HCT116 (cell line): ENCODE measurements around the gene STK4. TPM values are rescaled to one million over a fixed set of nuclear protein-coding genes. Genes with fewer than 3 reads are reported as not detected.

Experiments
- ATAC-seq: fragments of 200-7000 bp; cut with Tn5 transposase; 2 replicates; pipeline ENCODE4 v1.9.1; 2020; ENCODE audit warnings: mild to moderate bottlenecking, moderate library complexity
- BruUV-seq: library from RNA; stranded (reverse); fragments of 400-500 nt; replicated peaks from 2 replicates; lab custom pipeline; 2021; lab: Mats Ljungman, UMichigan
- CTCF ChIA-PET: fragments of 300-600 bp; sonication (Branson Sonifier 250); formaldehyde crosslinking; loops from one replicate; lab custom pipeline; 2021; ENCODE audit warnings: antibody characterized with exemption; lab: Charles Lee
- POLR2A ChIA-PET: fragments of 300-600, 350-600 bp; sonication (Branson Sonifier 250); formaldehyde crosslinking; loops from one replicate; lab custom pipeline; 2021; ENCODE audit warnings: antibody characterized with exemption; lab: Charles Lee
- RAD21 ChIA-PET, 2 experiments: fragments of 300-600 bp; sonication (Branson Sonifier 250); formaldehyde crosslinking; loops; one replicate each; lab custom pipeline; 2023; ENCODE audit warnings: low total read pairs in 2 of 2; ENCODE audit not compliant: uncharacterized antibody in 2 of 2, unreplicated experiment in 2 of 2, low non-redundant PET in 1 of 2; lab: Charles Lee
- DNase-seq: peaks from one replicate; pipeline ENCODE4 v3.0.0-alpha.2; 2010; ENCODE audit warnings: low read depth, low spot score
- H2AFZ ChIP-seq: fragments of 200-600 bp; shearing (Covaris generic), sonication (generic); 2 replicates; pipeline ENCODE4 v1.6.1; 2017; ENCODE audit warnings: low read depth, mixed run types, mixed read lengths, antibody characterized with exemption, low read length; ENCODE audit not compliant: poor library complexity, severe bottlenecking
- H3K27ac ChIP-seq: 2 replicates; pipeline ENCODE4 v1.5.1; 2012; ENCODE audit warnings: low read depth, low read length
- H3K27me3 ChIP-seq: fragments of 200-600 bp; sonication (generic); 2 replicates; pipeline ENCODE4 v1.6.1; 2016; ENCODE audit warnings: mixed run types, low read length, mixed read lengths; ENCODE audit not compliant: insufficient read depth
- H3K36me3 ChIP-seq, 2 experiments: fragments of 200-500 bp in 1 of 2; fragments of 200-600 bp in 1 of 2; sonication (Bioruptor generic) in 1 of 2; sonication (generic) in 1 of 2; 2 replicates each; pipeline versions ENCODE4 v1.5.1 to v1.6.1; 2014 to 2016; ENCODE audit warnings: low read length in 2 of 2, inconsistent platforms in 1 of 2, mixed read lengths in 1 of 2, mixed run types in 1 of 2; ENCODE audit not compliant: insufficient read depth in 2 of 2, control insufficient read depth in 1 of 2
- H3K4me1 ChIP-seq, 2 experiments: fragments of 200-600 bp in 1 of 2; sonication (generic) in 1 of 2; 2 replicates each; pipeline versions ENCODE4 v1.5.1 to v1.6.1; 2012 to 2017; ENCODE audit warnings: low read length in 2 of 2, inconsistent platforms in 1 of 2, mild to moderate bottlenecking in 1 of 2, mixed read lengths in 1 of 2, mixed run types in 1 of 2, moderate library complexity in 1 of 2; ENCODE audit not compliant: insufficient read depth in 2 of 2, control insufficient read depth in 1 of 2
- H3K4me2 ChIP-seq: fragments of 200-600 bp; sonication (generic); 2 replicates; pipeline ENCODE4 v1.6.1; 2017; ENCODE audit warnings: mixed run types, low read length, mixed read lengths
- H3K4me3 ChIP-seq, 2 experiments: fragments of 200-600 bp in 1 of 2; sonication (generic) in 1 of 2; replicated peaks in 1 of 2; 2 replicates each; pipeline ENCODE4 v1.5.1; 2011 to 2016; ENCODE audit warnings: low read length in 2 of 2, control low read depth in 1 of 2, low read depth in 1 of 2, mild to moderate bottlenecking in 1 of 2, mixed read lengths in 1 of 2, mixed run types in 1 of 2
- H3K79me2 ChIP-seq: fragments of 200-600 bp; sonication (generic); 2 replicates; pipeline ENCODE4 v1.6.1; 2017; ENCODE audit warnings: mild to moderate bottlenecking, mixed run types, low read length, moderate library complexity, mixed read lengths; ENCODE audit not compliant: insufficient read depth
- H3K9ac ChIP-seq: fragments of 200-600 bp; sonication (generic); 2 replicates; pipeline ENCODE4 v1.6.1; 2016; ENCODE audit warnings: low read length, mixed read lengths
- H3K9me2 ChIP-seq: fragments of 200-600 bp; sonication (generic), shearing (Covaris generic); 2 replicates; pipeline ENCODE4 v1.6.1; 2017; ENCODE audit warnings: mixed run types, mild to moderate bottlenecking, moderate library complexity; ENCODE audit not compliant: insufficient read depth
- H3K9me3 ChIP-seq, 2 experiments: fragments of 200-500 bp in 1 of 2; fragments of 200-600 bp in 1 of 2; sonication (Bioruptor generic) in 1 of 2; sonication (generic) in 1 of 2; 2 replicates each; pipeline ENCODE4 v1.6.1; 2014 to 2017; ENCODE audit warnings: low read length in 2 of 2, mixed read lengths in 2 of 2, inconsistent platforms in 1 of 2, low read depth in 1 of 2, mild to moderate bottlenecking in 1 of 2, mixed run types in 1 of 2, moderate library complexity in 1 of 2; ENCODE audit not compliant: control insufficient read depth in 1 of 2, insufficient read depth in 1 of 2
- H4K20me1 ChIP-seq: fragments of 200-600 bp; sonication (generic), shearing (Covaris generic); 2 replicates; pipeline ENCODE4 v1.6.1; 2017; ENCODE audit warnings: mixed run types, mild to moderate bottlenecking, moderate library complexity; ENCODE audit not compliant: insufficient read depth
- ATF3 ChIP-seq: IDR thresholded peaks from 2 replicates; pipeline ENCODE4 v1.6.1; 2012
- CBX3 ChIP-seq: IDR thresholded peaks from 2 replicates; pipeline ENCODE4 v1.6.1; 2012; ENCODE audit warnings: low read depth
- CTCF ChIP-seq, 3 experiments: fragments of 200-600 bp in 1 of 3; sonication (generic) in 1 of 3; IDR thresholded peaks in 2 of 3; conservative IDR thresholded peaks in 1 of 3; 2 replicates each; pipeline ENCODE4 v1.5.1; 2012 to 2017; ENCODE audit warnings: low read depth in 2 of 3, low read length in 2 of 3, antibody characterized with exemption in 1 of 3, borderline replicate concordance in 1 of 3, control low read depth in 1 of 3, mild to moderate bottlenecking in 1 of 3, mixed read lengths in 1 of 3, mixed run types in 1 of 3, moderate library complexity in 1 of 3; ENCODE audit not compliant: insufficient read depth in 1 of 3
- EGR1 ChIP-seq: IDR thresholded peaks from 2 replicates; pipeline ENCODE4 v1.6.1; 2012; ENCODE audit warnings: low read depth
- ELF1 ChIP-seq: IDR thresholded peaks from 2 replicates; pipeline ENCODE4 v1.6.1; 2012; ENCODE audit warnings: low read depth, borderline replicate concordance
- EZH2 ChIP-seq: fragments of 200-600 bp; sonication (generic); IDR thresholded peaks from 2 replicates; pipeline ENCODE4 v1.6.1; 2017; ENCODE audit warnings: antibody characterized with exemption, mixed run types
- FOSL1 ChIP-seq: IDR thresholded peaks from 2 replicates; pipeline ENCODE4 v1.6.1; 2012; ENCODE audit warnings: low read depth
- MAX ChIP-seq: IDR thresholded peaks from 2 replicates; pipeline ENCODE4 v1.6.1; 2012
- POLR2A ChIP-seq: IDR thresholded peaks from 2 replicates; pipeline ENCODE4 v1.7.0; 2011; ENCODE audit warnings: borderline replicate concordance; ENCODE audit not compliant: insufficient read depth, insufficient read length; ENCODE audit errors: extremely low read depth
- POLR2AphosphoS5 ChIP-seq: IDR thresholded peaks from 2 replicates; pipeline ENCODE4 v1.6.1; 2011; ENCODE audit warnings: mild to moderate bottlenecking, low read depth, low read length, moderate library complexity
- RAD21 ChIP-seq: IDR thresholded peaks from 2 replicates; pipeline ENCODE4 v1.6.1; 2012; ENCODE audit warnings: low read depth, mild to moderate bottlenecking
- SIN3A ChIP-seq: IDR thresholded peaks from 2 replicates; pipeline ENCODE4 v1.6.1; 2012; ENCODE audit warnings: low read depth
- SP1 ChIP-seq: IDR thresholded peaks from 2 replicates; pipeline ENCODE4 v1.6.1; 2012; ENCODE audit warnings: low read depth
- SRF ChIP-seq: IDR thresholded peaks from 2 replicates; pipeline ENCODE4 v1.6.1; 2012; ENCODE audit warnings: low read depth
- TCF7L2 ChIP-seq: IDR thresholded peaks from 2 replicates; pipeline ENCODE4 v1.7.0; 2011; ENCODE audit warnings: borderline replicate concordance, inconsistent platforms; ENCODE audit not compliant: insufficient read depth, insufficient read length; ENCODE audit errors: extremely low read depth
- YY1 ChIP-seq: IDR thresholded peaks from 2 replicates; pipeline ENCODE4 v1.6.1; 2011; ENCODE audit warnings: low read length, low read depth, moderate library complexity, mild to moderate bottlenecking; ENCODE audit not compliant: insufficient replicate concordance; ENCODE audit errors: extremely low read depth
- ZBTB33 ChIP-seq: IDR thresholded peaks from 2 replicates; pipeline ENCODE4 v1.6.1; 2011; ENCODE audit warnings: mild to moderate bottlenecking, low read length, moderate library complexity; ENCODE audit not compliant: insufficient replicate concordance; ENCODE audit errors: extremely low read depth
- ZFX ChIP-seq: fragments of 450-650 bp; IDR thresholded peaks from 2 replicates; pipeline ENCODE4 v1.6.1; 2017
- intact Hi-C: fragments of 100-400 bp; cut with micrococcal nuclease; formaldehyde crosslinking; loops from 2 replicates; pipeline ENCODE4 v1.10.0; 2022
- total RNA-seq: library from RNA; stranded (reverse); gene quantifications from one replicate; pipeline ENCODE4 v1.2.1, GENCODE V29; 2021; ENCODE audit not compliant: unreplicated experiment
- TF ChIP-seq, protein P1 (sequence below): IDR thresholded peaks from 2 replicates; pipeline ENCODE4 v1.6.1; 2012; ENCODE audit warnings: low read depth

The STK4 gene
- total RNA-seq, 1 experiment from 2014 or later, result 45.4 TPM

GRCh38 chr20:44918342-44918741, 48.0 kb upstream of the STK4 start:
- no peak overlapping the region for H3K9ac ChIP-seq
- no peak for ATAC-seq
- no peak overlapping the region for H3K27ac ChIP-seq
- H3K4me3 ChIP-seq, result no peak overlapping the region
- ChIA-PET CTCF (no interaction called here), RAD21 (no interaction called here), POLR2A (no interaction called here)
- BruUV-seq, result no TSS peak
- H3K9me2 ChIP-seq, result no peaks in the 10 kb centered on the region
- H2AFZ ChIP-seq, result no peak overlapping the region
- peaks cover 4% of the 10 kb centered on the region; the same call in 1 of the 2 replicates for H3K79me2 ChIP-seq
- TF ChIP-seq, protein P1, sequence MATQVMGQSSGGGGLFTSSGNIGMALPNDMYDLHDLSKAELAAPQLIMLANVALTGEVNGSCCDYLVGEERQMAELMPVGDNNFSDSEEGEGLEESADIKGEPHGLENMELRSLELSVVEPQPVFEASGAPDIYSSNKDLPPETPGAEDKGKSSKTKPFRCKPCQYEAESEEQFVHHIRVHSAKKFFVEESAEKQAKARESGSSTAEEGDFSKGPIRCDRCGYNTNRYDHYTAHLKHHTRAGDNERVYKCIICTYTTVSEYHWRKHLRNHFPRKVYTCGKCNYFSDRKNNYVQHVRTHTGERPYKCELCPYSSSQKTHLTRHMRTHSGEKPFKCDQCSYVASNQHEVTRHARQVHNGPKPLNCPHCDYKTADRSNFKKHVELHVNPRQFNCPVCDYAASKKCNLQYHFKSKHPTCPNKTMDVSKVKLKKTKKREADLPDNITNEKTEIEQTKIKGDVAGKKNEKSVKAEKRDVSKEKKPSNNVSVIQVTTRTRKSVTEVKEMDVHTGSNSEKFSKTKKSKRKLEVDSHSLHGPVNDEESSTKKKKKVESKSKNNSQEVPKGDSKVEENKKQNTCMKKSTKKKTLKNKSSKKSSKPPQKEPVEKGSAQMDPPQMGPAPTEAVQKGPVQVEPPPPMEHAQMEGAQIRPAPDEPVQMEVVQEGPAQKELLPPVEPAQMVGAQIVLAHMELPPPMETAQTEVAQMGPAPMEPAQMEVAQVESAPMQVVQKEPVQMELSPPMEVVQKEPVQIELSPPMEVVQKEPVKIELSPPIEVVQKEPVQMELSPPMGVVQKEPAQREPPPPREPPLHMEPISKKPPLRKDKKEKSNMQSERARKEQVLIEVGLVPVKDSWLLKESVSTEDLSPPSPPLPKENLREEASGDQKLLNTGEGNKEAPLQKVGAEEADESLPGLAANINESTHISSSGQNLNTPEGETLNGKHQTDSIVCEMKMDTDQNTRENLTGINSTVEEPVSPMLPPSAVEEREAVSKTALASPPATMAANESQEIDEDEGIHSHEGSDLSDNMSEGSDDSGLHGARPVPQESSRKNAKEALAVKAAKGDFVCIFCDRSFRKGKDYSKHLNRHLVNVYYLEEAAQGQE, result no peak
- no peak for TF ChIP-seq ATF3
- TF ChIP-seq ELF1, result no peak
- TF ChIP-seq POLR2AphosphoS5, result no peak
- no peak for TF ChIP-seq SIN3A
- no peak for TF ChIP-seq ZBTB33
- no peak for TF ChIP-seq FOSL1
- no peak for TF ChIP-seq YY1
- no peak for TF ChIP-seq SRF
- no peak for TF ChIP-seq SP1
- no peak for TF ChIP-seq EZH2
- no peak for TF ChIP-seq TCF7L2
- no peak for TF ChIP-seq EGR1
- no peak for TF ChIP-seq CTCF (IDR thresholded peaks at IDR 0.05 in 2 of 3, conservative IDR thresholded peaks at IDR 0.05 in 1 of 3; ENCODE audit: borderline replicate concordance in 1 of 3, insufficient read depth in 1 of 3, low read depth in 2 of 3, low read length in 2 of 3)
- no peak for TF ChIP-seq MAX
- no peak for TF ChIP-seq RAD21
- no peak for TF ChIP-seq CBX3
- no peak for TF ChIP-seq POLR2A
- no peak for TF ChIP-seq ZFX
- no peaks in the 10 kb centered on the region for H3K27me3 ChIP-seq
- peaks cover 30 to 32% of the 10 kb centered on the region in 2 experiments; a peak in 3 of 4 replicates for H3K36me3 ChIP-seq
- H3K4me1 ChIP-seq, result no peaks in the 10 kb centered on the region
- intact Hi-C loops, result no loop called here
- no peaks in the 10 kb centered on the region for H3K9me3 ChIP-seq
- H4K20me1 ChIP-seq, result no peaks in the 10 kb centered on the region
- no peak overlapping the region for H3K4me2 ChIP-seq
- DNase-seq, result no peak
